GM06990 (cell line): Measurements from ENCODE around the gene RIMBP2.

Source experiments
- DNase-seq: peaks from one replicate; pipeline ENCODE4 v3.0.0-alpha.2; 2011; ENCODE audit not compliant: insufficient read length; ENCODE audit errors: extremely low read depth
- H3K27me3 ChIP-seq: replicated peaks from 2 replicates; pipeline ENCODE4 v1.6.0; 2011; ENCODE audit warnings: low read length; ENCODE audit not compliant: control insufficient read depth, insufficient read depth
- H3K36me3 ChIP-seq: 2 replicates; pipeline ENCODE4 v1.5.1; 2011; ENCODE audit warnings: low read length; ENCODE audit not compliant: control insufficient read depth, insufficient read depth
- H3K4me3 ChIP-seq: replicated peaks from 2 replicates; pipeline ENCODE4 v1.5.1; 2011; ENCODE audit warnings: low read depth, mild to moderate bottlenecking, control low read depth, low read length
- CTCF ChIP-seq: IDR thresholded peaks from 2 replicates; pipeline ENCODE4 v1.5.1; 2011; ENCODE audit warnings: low read length, control low read depth, mild to moderate bottlenecking, inconsistent platforms; ENCODE audit not compliant: insufficient read depth, poor library complexity, severe bottlenecking

RIMBP2 gene

GRCh38 chr12:130559806-130560205, 156.3 kb downstream of the RIMBP2 start:
- H3K4me3 ChIP-seq: no peak overlapping the region
- H3K36me3 ChIP-seq: no peaks in the 10 kb centered on the region
- no peak for TF ChIP-seq CTCF
- no peak for DNase-seq
- H3K27me3 ChIP-seq: no peaks in the 10 kb centered on the region

GRCh38 chr12:130557886-130558765, 158.0 kb downstream of the RIMBP2 start:
- no peak for TF ChIP-seq CTCF
- H3K27me3 ChIP-seq: no peaks in the 10 kb centered on the region
- no peaks in the 10 kb centered on the region for H3K36me3 ChIP-seq
- H3K4me3 ChIP-seq: no peak overlapping the region
- no peak for DNase-seq

- TF ChIP-seq CTCF: no peak
- DNase-seq: no peak
- Histone ChIP-seq H3K36me3 (no peaks in the 10 kb centered on the region), H3K27me3 (no peaks in the 10 kb centered on the region), H3K4me3 (no peak overlapping the region)
These were observed 158.9 kb downstream of the RIMBP2 start for GRCh38 chr12:130557201-130557600.

- no peak for DNase-seq
- TF ChIP-seq CTCF: no peak
- no peaks in the 10 kb centered on the region for H3K36me3 ChIP-seq
- H3K4me3 ChIP-seq: no peak overlapping the region
- H3K27me3 ChIP-seq: no peaks in the 10 kb centered on the region
These were observed 159.5 kb downstream of the RIMBP2 start for GRCh38 chr12:130556486-130557055.

GRCh38 chr12:130555628-130556485, 160.2 kb downstream of the RIMBP2 start:
- no peak overlapping the region for H3K4me3 ChIP-seq
- DNase-seq: no peak
- no peak for TF ChIP-seq CTCF
- H3K36me3 ChIP-seq: no peaks in the 10 kb centered on the region
- no peaks in the 10 kb centered on the region for H3K27me3 ChIP-seq
